ENCODE results near the gene TUBA1B.

TUBA1B gene

GRCh38 chr12:49131051-49131893 is at the start of gene TUBA1B:
Gene TUBA1B (minus strand): TSS chr12:49131395. CDS start chr12:49131300, 95 bp downstream.
- TF ChIP-seq CTCF (IDR thresholded peaks at IDR 0.05) = no peak

DNA sequence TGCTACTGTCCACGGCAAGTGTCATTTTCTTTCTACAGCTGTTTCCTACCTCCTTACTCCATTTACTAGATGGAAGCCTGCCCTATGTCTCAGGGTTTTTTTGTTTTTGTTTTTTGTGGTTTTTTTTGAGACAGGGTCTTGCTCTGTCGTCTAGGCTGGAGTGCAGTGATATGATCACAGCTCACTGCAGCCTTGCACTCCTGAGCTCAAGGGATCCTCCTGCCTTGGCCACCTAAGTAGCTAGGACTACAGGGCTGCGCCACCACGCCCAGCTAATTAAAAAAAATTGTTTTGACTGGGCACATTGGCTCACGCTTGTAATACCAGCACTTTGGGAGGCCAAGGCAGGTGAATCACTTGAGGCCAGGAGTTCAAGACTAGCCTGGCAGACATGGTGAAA is 43.0 kb upstream of the TUBA1B start:
- TF ChIP-seq CTCF (IDR thresholded peaks at IDR 0.05) = no peak

- no peak for TF ChIP-seq CTCF (IDR thresholded peaks at IDR 0.05)
Measured at GRCh38 chr12:49170924-49171323, 39.7 kb upstream of the TUBA1B start.

DNA sequence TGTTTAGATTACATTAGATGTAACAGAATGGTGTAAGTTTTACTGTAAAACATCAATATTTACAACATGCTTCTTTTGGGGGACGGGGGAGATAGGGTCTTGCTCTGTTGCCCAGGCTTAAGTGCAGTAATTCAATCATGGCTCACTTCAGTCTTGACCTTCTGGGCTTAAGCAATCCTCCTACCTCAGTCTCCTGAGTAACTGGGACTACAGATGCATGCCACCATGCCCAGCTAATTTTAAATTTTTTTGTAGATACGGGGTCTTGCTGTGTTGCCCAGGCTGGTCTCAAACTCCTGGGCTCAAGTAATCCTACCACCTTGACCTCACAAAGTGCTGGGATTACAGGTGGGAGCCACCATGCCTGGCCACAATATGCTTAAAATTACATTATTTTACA is 33.9 kb upstream of the TUBA1B start:
- no peak for TF ChIP-seq CTCF (IDR thresholded peaks at IDR 0.05)

GRCh38 chr12:49161092-49161795 is 30.0 kb upstream of the TUBA1B start:
- TF ChIP-seq CTCF (IDR thresholded peaks at IDR 0.05) = no peak

DNA sequence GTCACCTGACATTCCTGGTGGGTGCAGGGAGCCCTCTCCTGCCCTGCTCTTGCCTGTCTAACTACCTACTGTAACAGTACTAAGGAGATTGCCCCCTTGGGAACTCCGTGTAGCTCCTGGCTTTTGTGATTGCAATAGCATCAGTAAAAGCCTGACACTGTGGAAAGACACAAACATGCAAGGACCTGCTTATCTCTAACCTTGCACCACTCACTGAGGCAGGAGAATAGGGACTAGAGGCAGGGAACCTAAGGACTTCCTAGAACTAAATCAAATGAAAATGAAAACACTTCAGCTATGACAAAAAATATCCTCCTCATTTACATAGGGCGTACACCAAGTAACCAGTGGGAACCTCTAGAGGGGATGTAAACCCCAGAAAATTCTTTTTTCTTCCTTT is 29.2 kb upstream of the TUBA1B start:
- no peak for TF ChIP-seq CTCF (IDR thresholded peaks at IDR 0.05)

DNA sequence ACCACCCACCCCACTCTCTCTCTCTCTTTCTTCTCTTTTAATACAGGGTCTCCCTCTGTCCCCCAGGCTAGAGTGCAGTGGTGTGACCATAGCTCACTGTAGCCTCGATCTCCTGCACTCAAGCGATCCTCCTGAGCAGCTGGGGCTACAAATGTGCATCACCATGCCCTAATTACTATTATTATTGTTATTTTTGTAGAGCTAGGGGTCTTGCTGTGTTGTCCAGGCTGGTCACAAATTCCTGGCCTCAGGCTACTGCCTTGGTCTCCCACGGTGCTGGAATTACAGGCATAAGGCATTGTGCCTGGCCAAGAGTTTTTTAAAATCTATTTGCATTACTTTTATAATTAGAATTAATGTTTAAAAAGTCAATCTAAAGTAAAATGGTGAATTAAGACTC is 23.0 kb upstream of the TUBA1B start:
- TF ChIP-seq CTCF (IDR thresholded peaks at IDR 0.05) = no peak
